GM21576 (cell line): ENCODE results near the gene SMCP.
A peak's percentile ranks its signal among the peaks of the same experiment; 100 is the strongest.

Experiments
- ATAC-seq: cut with Tn5 transposase; IDR thresholded peaks from one replicate; pipeline ENCODE4 v1.9.1; 2021; ENCODE audit warnings: mild to moderate bottlenecking, moderate library complexity; ENCODE audit not compliant: unreplicated experiment

Gene SMCP, protein sequence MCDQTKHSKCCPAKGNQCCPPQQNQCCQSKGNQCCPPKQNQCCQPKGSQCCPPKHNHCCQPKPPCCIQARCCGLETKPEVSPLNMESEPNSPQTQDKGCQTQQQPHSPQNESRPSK

DNA sequence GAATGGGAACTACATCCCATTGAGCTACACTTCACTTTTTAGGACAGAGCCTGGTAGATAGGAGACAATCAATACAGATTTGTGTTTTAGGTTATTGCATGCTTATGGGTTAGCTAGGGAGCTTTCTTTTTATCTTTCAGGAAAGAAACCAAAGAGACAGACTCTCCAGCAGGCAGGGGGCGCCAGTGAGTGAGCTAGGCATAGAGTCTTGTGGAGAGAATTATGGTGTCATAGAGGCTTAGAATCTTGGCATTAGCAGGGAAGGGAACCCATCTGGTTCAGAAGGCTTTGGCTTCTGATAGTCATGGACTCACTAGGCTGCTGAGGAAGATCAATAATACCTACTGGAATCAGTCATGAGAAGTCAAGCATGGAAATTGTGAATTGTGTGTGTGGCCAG, at the start of gene SMCP:
Gene SMCP (plus strand): TSS at position 281 of the 400 bp plus-strand sequence. CDS start 6,101 bp downstream, outside the sequence.
- ATAC-seq: no peak

DNA sequence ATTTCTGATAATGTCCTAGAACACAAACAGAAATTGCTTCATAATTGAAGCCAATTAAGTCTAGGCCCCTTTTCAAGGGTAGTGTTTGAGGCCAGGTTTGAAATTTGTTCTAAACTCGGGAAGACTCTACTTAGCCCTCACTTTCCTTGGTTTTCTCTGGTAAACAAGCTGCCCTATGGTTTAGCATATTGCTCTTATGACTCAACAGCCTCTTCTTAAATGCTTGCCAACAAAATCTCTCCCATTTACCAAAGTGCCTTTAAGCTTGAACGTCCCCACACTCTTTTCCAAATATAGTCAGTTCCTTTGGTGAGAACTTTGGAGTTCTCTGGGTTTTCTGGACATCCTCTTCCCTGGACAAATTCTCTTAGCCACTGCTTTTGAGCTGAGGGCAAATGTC, 41.3 kb upstream of the SMCP start:
- ATAC-seq: no peak

DNA sequence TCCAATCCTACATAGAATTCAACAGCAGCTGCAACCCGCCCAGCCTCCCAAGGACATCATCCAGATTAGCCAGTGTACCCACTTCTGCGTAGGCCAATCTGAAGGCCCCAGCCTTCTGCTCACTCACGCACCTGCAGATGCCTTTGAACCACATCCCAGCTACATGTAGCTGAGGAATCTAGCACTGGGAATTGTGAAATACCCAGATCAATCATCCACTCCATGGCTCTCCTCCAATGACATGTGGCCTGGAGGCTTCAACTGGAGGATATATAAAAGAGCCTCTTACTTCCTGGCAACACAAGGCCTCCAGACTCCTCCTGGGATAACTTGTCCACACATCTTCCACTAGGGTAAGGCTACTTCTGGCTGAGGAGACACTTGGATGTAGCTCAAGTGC, 35.6 kb upstream of the SMCP start, which contains the start of gene LCE6A:
Gene LCE6A (plus strand): TSS at position 301 of the 400 bp plus-strand sequence. CDS start 665 bp downstream, outside the sequence.
- ATAC-seq: no peak

- ATAC-seq: no peak
Observed at GRCh38 chr1:152855661-152856060, 22.5 kb upstream of the SMCP start.

DNA sequence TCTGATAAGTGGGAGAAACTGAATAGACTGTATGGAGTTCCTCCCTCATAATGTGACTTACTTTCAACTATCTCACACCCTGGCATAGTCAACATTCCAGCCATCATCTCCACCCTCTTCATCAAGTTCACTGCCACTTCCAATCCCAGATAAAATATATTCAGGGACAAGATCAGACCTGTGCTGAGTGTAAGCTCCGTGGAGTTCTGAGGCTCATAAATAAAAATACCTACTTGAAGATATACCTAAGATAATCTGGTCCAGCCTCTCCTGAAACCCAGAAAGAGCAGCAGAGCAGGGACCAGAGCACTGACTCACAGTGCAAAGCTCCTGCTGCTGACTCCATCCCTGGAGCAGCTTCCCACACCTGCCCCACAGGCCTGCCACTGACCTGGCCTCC, 20.1 kb upstream of the SMCP start:
- ATAC-seq: no peak

- no peak for ATAC-seq
Observed at GRCh38 chr1:152859696-152860095, 18.4 kb upstream of the SMCP start, which contains the start of gene LCE7A. Gene LCE7A (plus strand): TSS chr1:152859996. CDS start chr1:152860698, 702 bp downstream.

GRCh38 chr1:152860129-152860528, 18.0 kb upstream of the SMCP start:
- ATAC-seq: no peak

DNA sequence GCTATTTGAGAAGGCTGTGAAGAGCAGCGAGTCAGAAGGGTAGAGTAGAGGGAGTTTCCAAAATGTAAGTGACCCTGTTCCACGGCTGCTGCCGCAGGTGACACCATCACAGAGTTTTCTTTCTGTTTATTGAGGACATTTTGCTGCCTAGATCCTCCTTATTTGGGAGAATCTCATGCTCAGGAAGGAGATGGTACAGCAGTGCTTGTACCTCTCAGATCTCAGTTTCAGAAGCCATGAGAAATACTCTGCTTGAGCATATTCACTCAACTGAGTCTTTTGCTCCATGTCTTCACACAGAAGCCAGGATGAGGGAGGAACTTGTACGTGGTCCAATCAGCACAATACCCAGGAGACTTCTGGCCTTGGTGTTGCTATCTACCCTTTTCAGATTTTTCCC, 16.7 kb upstream of the SMCP start:
- no peak for ATAC-seq

DNA sequence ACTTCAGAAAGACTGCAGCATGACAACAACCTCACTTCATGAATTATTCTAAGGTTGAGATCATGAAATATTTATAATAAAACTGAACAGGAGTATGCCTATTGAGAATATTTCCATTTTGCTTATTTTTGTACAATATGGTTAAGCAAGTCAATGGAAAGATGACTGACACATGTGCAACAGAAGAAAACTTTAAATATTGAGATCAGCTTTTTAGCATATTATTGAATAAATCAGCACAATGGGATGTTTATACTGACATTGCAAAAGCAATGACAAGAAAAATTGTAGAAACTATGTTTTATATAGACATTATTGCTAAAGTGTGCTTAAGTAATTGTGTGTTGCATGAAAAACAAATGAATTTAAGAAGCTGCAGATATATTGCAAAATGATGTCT, 13.7 kb upstream of the SMCP start:
- ATAC-seq: no peak

GRCh38 chr1:152866321-152866720, 11.8 kb upstream of the SMCP start:
- no peak for ATAC-seq

DNA sequence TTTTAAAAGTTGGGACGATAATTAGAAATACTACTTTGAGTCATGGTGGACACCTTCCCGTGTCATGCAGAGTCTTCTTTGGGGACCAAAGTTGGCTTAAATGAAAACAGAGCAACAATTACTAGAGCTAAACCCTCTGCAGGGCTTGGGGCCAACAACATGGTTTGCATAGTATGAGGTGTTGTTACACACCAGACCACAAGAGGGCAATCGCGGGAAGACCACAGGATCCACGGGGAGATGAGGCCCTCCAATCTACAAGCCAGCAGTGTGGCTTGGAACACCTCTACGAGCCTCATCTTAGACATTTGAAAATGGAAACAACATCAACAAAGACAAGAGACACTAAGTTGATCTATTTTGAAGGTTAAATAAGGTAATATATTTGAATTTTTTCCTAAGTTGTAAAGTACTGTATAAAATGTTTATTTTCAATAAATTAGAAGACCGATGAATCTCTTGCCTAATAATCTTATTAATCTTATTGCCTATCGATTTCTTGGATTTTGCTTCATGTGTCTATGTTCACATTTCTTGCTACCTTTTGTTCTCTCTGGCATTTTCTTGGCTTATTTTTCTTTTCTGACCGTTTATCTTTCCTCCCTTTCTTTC, 8.2 kb upstream of the SMCP start:
- ATAC-seq: no peak

GRCh38 chr1:152870831-152871730, 7.0 kb upstream of the SMCP start:
- ATAC-seq: no peak

- no peak for ATAC-seq
Observed at GRCh38 chr1:152871731-152872126, 6.4 kb upstream of the SMCP start.

DNA sequence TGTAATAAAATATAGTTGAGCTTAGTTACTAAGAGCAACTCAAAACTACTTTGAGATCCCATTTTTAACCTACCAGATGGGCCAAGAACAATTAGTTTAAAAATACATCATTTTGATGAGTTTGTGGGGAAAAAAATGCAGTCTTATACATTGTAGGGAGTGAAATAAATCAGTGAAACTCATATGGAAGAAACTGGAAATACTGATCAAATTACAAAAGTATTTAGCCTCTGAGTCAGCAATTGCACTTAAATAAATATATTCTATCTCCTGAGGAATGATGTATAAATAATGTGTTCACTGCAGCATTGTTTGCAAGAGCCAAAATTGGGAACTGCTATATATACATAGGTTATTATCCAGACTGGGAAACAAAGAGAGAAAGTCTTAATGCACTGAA, 4.6 kb upstream of the SMCP start:
- ATAC-seq: no peak

DNA sequence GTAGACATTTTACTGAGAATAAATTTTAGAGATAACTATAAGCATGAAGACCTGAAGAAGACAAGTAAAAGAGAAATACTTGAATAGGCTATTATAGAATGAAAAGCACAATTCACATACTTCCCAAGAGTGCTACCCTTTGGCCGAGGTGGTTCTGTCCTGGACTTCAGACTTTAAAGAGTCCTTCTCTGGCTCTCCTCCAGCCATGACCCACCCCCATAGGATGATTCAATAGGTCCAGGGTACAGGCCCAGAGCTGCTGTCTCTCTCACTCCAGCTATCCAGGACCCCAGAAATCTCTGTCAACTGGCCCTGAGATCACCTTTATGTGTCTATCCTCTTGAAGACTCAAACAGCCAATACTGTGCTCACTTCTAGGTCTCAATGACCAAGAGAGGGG, 1.3 kb upstream of the SMCP start:
- no peak for ATAC-seq

- no peak for ATAC-seq
Observed at GRCh38 chr1:152879559-152880198, 1.6 kb downstream of the SMCP start.

DNA sequence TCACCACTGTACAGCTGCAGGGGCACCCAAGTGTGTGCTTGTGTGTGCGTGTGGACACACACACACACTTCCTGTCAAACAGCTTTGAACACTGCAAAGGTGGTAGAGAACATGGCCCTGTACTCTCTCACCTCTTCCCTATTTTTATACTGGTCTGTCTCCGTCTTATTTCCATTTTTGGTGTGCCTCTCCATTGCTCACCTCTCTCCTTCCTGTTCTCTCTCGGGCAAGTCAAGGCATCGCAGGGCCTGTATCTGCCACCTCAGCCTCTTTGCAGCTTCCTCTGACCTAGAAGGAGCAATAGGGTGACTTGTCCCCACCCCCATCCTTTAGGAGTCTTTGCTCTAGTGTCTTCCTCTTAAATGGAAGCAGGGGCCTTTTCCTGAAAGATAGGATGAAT, 2.2 kb downstream of the SMCP start:
- ATAC-seq: no peak

- ATAC-seq: peak; percentile 74
Observed at GRCh38 chr1:152880907-152881306, 2.8 kb downstream of the SMCP start.

DNA sequence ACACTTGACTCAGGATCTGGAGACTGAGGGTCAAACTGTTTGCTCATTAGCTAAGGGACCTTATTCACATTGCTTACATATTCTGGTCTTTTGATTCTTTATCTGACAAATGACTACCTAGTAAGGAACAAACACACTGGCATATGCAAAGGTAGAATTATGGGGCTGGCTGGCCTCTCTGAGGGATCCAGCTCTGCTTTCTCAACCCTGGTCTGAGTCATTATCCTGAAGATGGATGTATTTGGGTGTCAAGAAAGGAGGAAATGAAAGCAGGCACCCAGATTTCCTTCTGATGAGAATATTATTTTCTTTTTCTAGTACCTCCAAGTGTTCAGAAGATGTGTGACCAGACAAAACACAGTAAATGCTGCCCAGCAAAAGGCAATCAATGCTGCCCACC, 6.0 kb downstream of the SMCP start:
- ATAC-seq: no peak

DNA sequence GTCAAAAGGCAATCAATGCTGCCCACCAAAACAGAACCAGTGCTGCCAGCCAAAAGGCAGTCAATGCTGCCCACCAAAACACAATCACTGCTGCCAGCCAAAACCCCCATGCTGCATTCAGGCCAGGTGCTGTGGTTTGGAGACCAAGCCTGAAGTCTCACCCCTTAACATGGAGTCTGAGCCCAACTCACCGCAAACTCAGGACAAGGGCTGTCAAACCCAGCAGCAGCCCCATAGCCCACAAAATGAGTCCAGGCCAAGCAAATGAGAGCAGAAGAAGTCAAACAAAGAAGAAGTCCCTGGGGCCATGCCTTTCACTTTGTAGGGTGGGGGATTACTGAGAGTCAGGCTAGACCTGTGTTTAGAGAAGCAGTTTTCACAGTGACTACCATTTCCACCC, 6.4 kb downstream of the SMCP start:
- ATAC-seq: no peak

DNA sequence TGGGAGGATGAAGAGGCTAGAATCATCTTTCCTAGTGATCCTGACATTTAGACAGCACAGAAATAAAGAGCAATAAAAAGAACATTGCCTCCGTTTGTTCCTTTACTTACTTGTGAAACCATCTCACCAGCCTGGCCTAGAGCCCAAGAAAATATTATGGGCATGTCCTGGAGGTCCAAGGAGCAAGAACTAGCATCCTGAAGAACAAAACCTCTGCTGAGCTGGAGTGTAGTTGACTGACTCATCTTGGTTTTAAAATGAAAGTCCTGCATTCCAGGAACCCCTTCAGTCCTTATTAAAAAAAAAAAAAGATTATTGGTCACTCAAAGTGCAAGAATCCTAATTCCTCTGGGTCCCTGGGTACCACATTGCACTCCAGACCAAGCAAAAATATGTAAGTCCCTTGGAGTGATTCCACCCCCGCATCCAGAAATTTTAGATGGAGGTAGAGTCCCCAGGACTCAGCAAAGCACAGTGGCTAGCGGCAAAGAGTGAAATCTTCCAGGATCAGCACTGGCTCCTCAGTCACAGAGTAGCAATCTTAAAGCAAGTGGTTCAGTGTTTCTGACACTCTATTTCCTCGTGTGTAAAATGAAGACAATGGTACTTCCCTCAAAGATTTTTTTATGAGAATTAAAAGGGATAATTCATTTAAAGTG, 7.0 kb downstream of the SMCP start:
- ATAC-seq: no peak
